Mesothelial cell of epicardium (in vitro differentiated cells): ENCODE results near the gene ASTN2. TPM values are rescaled to one million over a fixed set of nuclear protein-coding genes. Genes with fewer than 3 reads are reported as not detected.

Experiments used
- DNase-seq, 2 experiments: peaks; one replicate each; pipeline ENCODE4 v3.0.0; 2021; ENCODE audit warnings: low spot score in 2 of 2; ENCODE audit not compliant: unreplicated experiment in 2 of 2
- H3K27ac Mint-ChIP-seq: 2 replicates; pipeline ENCODE4 v1.8.0; 2021; ENCODE audit warnings: mixed read lengths
- H3K27me3 Mint-ChIP-seq: 2 replicates; pipeline ENCODE4 v1.8.0; 2021; ENCODE audit warnings: low read depth, mixed read lengths
- H3K36me3 Mint-ChIP-seq: 2 replicates; pipeline ENCODE4 v1.8.0; 2021; ENCODE audit warnings: mixed read lengths
- H3K4me1 Mint-ChIP-seq: 2 replicates; pipeline ENCODE4 v1.8.0; 2021; ENCODE audit warnings: mixed read lengths
- H3K4me3 Mint-ChIP-seq: 2 replicates; pipeline ENCODE4 v1.8.0; 2021; ENCODE audit warnings: mild to moderate bottlenecking, moderate library complexity, mixed read lengths
- H3K9me3 Mint-ChIP-seq: 2 replicates; pipeline ENCODE4 v1.8.0; 2021; ENCODE audit warnings: mixed read lengths
- CTCF ChIP-seq: fragments of 200-600 bp; sonication (generic); IDR thresholded peaks from one replicate; pipeline ENCODE4 v1.5.0; 2021; ENCODE audit warnings: antibody characterized with exemption; ENCODE audit not compliant: unreplicated experiment
- total RNA-seq: library from RNA; stranded (reverse); gene quantifications from 3 replicates; pipeline ENCODE4 v1.2.1, GENCODE V29; 2021

Gene ASTN2
- total RNA-seq, 1 donor from 2014 or later = 12.2 TPM

GRCh38 chr9:116555119-116555518 lies 859.7 kb downstream of the ASTN2 start:
- Mint-ChIP-seq H3K27ac (no peak overlapping the region), H3K27me3 (no peaks in the 10 kb centered on the region), H3K9me3 (no peaks in the 10 kb centered on the region), H3K4me3 (no peak overlapping the region), H3K36me3 (no peaks in the 10 kb centered on the region), H3K4me1 (no peaks in the 10 kb centered on the region)
- DNase-seq = no peak
- no peak for TF ChIP-seq CTCF

GRCh38 chr9:116550696-116551436 lies 864.0 kb downstream of the ASTN2 start:
- no peak for TF ChIP-seq CTCF
- Mint-ChIP-seq H3K36me3 (no peaks in the 10 kb centered on the region), H3K27ac (no peak overlapping the region), H3K9me3 (no peaks in the 10 kb centered on the region), H3K4me1 (peaks cover 5% of the 10 kb centered on the region), H3K4me3 (no peak overlapping the region), H3K27me3 (no peaks in the 10 kb centered on the region)
- no peak for DNase-seq

- no peak for DNase-seq
- no peak for TF ChIP-seq CTCF
- Mint-ChIP-seq H3K27me3 (no peaks in the 10 kb centered on the region), H3K4me1 (peaks cover 5% of the 10 kb centered on the region), H3K9me3 (no peaks in the 10 kb centered on the region), H3K36me3 (no peaks in the 10 kb centered on the region), H3K4me3 (no peak overlapping the region), H3K27ac (no peak overlapping the region)
Measured at GRCh38 chr9:116549786-116550660, 864.8 kb downstream of the ASTN2 start.

DNA sequence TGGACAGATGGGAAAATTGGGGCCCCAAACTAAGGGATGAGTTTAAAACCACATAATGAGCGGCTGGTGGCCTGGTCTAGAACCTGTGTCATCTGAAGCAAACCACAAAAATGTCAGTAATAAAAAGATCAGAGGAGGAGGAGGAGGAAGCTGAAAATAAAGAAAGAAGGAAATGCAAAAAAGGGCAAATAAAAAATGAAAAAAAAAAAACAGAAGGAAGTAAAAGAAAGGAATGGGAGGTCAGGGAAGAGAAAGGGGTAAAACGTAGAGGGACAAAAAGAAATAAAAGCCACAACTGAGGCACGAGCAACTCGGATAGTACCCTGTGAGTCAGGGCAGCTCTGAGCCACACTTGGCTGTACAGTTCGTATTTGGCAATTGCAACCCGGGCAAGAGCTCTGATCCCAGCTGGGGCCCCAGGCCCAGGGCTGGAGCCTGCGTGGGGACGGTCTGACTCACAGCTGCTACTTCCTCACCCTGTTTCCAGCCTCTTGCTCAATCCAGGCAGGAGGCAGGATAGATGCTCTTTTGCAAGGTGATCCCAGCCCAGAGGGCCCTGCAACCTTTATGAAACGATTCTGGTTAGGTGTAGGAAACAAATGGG lies 865.7 kb downstream of the ASTN2 start:
- no peaks in the 10 kb centered on the region for H3K27me3 Mint-ChIP-seq
- H3K4me3 Mint-ChIP-seq = no peak overlapping the region
- H3K27ac Mint-ChIP-seq = peak overlapping the region; percentile 15
- no peaks in the 10 kb centered on the region for H3K9me3 Mint-ChIP-seq
- peaks cover 5% of the 10 kb centered on the region for H3K4me1 Mint-ChIP-seq
- no peak for DNase-seq
- no peak for TF ChIP-seq CTCF
- no peaks in the 10 kb centered on the region for H3K36me3 Mint-ChIP-seq

- Mint-ChIP-seq H3K36me3 (no peaks in the 10 kb centered on the region), H3K27ac (no peak overlapping the region), H3K4me3 (no peak overlapping the region), H3K9me3 (no peaks in the 10 kb centered on the region), H3K27me3 (no peaks in the 10 kb centered on the region), H3K4me1 (peaks cover 5% of the 10 kb centered on the region)
- no peak for DNase-seq
- TF ChIP-seq CTCF = no peak
Measured at GRCh38 chr9:116547729-116548426, 867.0 kb downstream of the ASTN2 start.
